BE2C (cell line): ENCODE measurements around the gene USP4.

Experiments used
- DNase-seq: peaks from one replicate; pipeline ENCODE4 v3.0.0-alpha.2; 2020
- H3K27me3 ChIP-seq: fragments of 250-450 bp; sonication (Bioruptor Pico); 2 replicates; pipeline ENCODE4 v1.5.1; 2020; ENCODE audit warnings: mild to moderate bottlenecking
- H3K36me3 ChIP-seq: fragments of 250-450 bp; sonication (Bioruptor Pico); 2 replicates; pipeline ENCODE4 v1.5.1; 2020; ENCODE audit warnings: mild to moderate bottlenecking
- H3K4me1 ChIP-seq: fragments of 250-450 bp; sonication (Bioruptor Pico); 2 replicates; pipeline ENCODE4 v1.5.1; 2020
- H3K4me3 ChIP-seq: 2 replicates; pipeline ENCODE4 v1.5.1; 2011; ENCODE audit warnings: low read depth, low read length
- H3K9me3 ChIP-seq: fragments of 250-450 bp; sonication (Bioruptor Pico); 2 replicates; pipeline ENCODE4 v1.5.1; 2020
- CTCF ChIP-seq: IDR thresholded peaks from 2 replicates; pipeline ENCODE4 v1.5.1; 2012; ENCODE audit warnings: mild to moderate bottlenecking, low read depth, low read length

Gene USP4

GRCh38 chr3:49305608-49306007 lies 34.2 kb downstream of the USP4 start:
- Histone ChIP-seq H3K4me1 (no peaks in the 10 kb centered on the region), H3K27me3 (no peaks in the 10 kb centered on the region), H3K9me3 (no peaks in the 10 kb centered on the region), H3K36me3 (no peaks in the 10 kb centered on the region), H3K4me3 (no peak overlapping the region)
- no peak for DNase-seq
- no peak for TF ChIP-seq CTCF

- no peaks in the 10 kb centered on the region for H3K9me3 ChIP-seq
- H3K36me3 ChIP-seq: peaks cover 4% of the 10 kb centered on the region; the same call in 1 of the 2 replicates
- no peaks in the 10 kb centered on the region for H3K27me3 ChIP-seq
- no peak for TF ChIP-seq CTCF
- H3K4me1 ChIP-seq: no peaks in the 10 kb centered on the region
- no peak for DNase-seq
- H3K4me3 ChIP-seq: no peak overlapping the region
Observed at GRCh38 chr3:49302613-49303012, 37.2 kb downstream of the USP4 start.

- H3K36me3 ChIP-seq: peaks cover 5% of the 10 kb centered on the region; the same call in 1 of the 2 replicates
- H3K9me3 ChIP-seq: no peaks in the 10 kb centered on the region
Observed at GRCh38 chr3:49300595-49300994, 39.3 kb downstream of the USP4 start.

GRCh38 chr3:49298511-49298910 lies 41.3 kb downstream of the USP4 start:
- Histone ChIP-seq H3K4me1 (no peaks in the 10 kb centered on the region), H3K36me3 (peaks cover 16% of the 10 kb centered on the region)
- TF ChIP-seq CTCF: no peak

More at GRCh38 chr3:49300595-49300994, 39.3 kb downstream of the USP4 start:
- H3K4me1 ChIP-seq: no peaks in the 10 kb centered on the region
- DNase-seq: no peak
- no peaks in the 10 kb centered on the region for H3K27me3 ChIP-seq
- TF ChIP-seq CTCF: no peak
- H3K4me3 ChIP-seq: no peak overlapping the region

GRCh38 chr3:49296781-49297411 lies 43.0 kb downstream of the USP4 start:
- no peaks in the 10 kb centered on the region for H3K9me3 ChIP-seq
- H3K36me3 ChIP-seq: peaks cover 16% of the 10 kb centered on the region
- no peak overlapping the region for H3K4me3 ChIP-seq
- no peak for TF ChIP-seq CTCF
- H3K27me3 ChIP-seq: no peaks in the 10 kb centered on the region
- no peak for DNase-seq
- no peaks in the 10 kb centered on the region for H3K4me1 ChIP-seq

More at GRCh38 chr3:49298511-49298910, 41.3 kb downstream of the USP4 start:
- Histone ChIP-seq H3K27me3 (no peaks in the 10 kb centered on the region), H3K9me3 (no peaks in the 10 kb centered on the region), H3K4me3 (no peak overlapping the region)
- no peak for DNase-seq

- Histone ChIP-seq H3K4me3 (no peak overlapping the region), H3K9me3 (no peaks in the 10 kb centered on the region), H3K36me3 (peaks cover 16% of the 10 kb centered on the region), H3K4me1 (no peaks in the 10 kb centered on the region), H3K27me3 (no peaks in the 10 kb centered on the region)
- peak; percentile 60 for TF ChIP-seq CTCF
- peak; percentile 12 for DNase-seq
Observed at GRCh38 chr3:49295489-49296058, 44.3 kb downstream of the USP4 start.
